ENCODE results near the gene ADCY1. TPM values are rescaled to one million over a fixed set of nuclear protein-coding genes. Genes with fewer than 3 reads are reported as not detected.

The ADCY1 gene
- total RNA-seq, 4 donors from 2014 or later, result 0.34 to 1.9 (median 0.37) TPM

DNA sequence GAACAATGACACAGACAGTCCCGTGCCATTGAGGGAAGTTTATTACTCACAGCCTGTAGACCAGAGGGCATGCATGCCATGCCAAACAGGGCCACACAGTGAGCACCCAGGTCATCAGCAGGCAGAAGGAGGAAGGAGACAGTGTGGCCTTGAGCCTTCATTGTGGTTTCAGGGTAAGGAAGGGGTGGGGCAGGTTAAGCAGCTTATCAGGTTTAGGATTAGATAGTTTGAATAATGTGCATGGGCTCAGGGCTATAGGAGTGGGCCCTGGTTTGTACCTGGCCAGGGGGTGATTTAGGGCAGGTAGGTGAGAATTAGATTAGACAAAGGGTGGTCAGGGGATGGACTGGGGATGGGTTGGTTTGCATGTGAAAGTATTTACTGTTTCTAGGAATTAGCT lies 67.9 kb downstream of the ADCY1 start:
- intact Hi-C loops (cut with DNase I), result no loop called here
- TF ChIP-seq, protein P1, sequence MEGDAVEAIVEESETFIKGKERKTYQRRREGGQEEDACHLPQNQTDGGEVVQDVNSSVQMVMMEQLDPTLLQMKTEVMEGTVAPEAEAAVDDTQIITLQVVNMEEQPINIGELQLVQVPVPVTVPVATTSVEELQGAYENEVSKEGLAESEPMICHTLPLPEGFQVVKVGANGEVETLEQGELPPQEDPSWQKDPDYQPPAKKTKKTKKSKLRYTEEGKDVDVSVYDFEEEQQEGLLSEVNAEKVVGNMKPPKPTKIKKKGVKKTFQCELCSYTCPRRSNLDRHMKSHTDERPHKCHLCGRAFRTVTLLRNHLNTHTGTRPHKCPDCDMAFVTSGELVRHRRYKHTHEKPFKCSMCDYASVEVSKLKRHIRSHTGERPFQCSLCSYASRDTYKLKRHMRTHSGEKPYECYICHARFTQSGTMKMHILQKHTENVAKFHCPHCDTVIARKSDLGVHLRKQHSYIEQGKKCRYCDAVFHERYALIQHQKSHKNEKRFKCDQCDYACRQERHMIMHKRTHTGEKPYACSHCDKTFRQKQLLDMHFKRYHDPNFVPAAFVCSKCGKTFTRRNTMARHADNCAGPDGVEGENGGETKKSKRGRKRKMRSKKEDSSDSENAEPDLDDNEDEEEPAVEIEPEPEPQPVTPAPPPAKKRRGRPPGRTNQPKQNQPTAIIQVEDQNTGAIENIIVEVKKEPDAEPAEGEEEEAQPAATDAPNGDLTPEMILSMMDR (IDR thresholded peaks at IDR 0.05), result no peak

DNA sequence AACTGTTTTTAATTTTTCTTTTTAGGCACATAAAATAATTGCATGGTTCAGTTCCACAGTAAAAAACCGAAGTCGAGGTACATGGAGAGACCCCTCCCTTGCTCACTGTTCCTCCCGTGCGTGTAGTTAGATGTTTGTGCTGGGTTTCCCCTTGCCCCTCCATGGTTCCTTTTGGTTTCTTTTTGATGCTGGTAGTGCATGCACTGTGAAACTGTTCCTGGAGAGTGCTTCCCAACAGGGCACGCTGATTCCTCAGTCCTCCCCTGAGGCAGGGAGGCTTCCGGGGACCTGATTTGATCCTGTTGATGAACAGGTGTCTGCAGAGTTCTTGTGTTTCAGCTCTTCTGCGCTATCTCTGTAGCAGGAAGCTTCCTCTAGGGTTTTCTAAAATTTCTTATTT lies 69.5 kb downstream of the ADCY1 start:
- Histone ChIP-seq H3K4me1 (no peaks in the 10 kb centered on the region), H3K27me3 (no peaks in the 10 kb centered on the region), H3K36me3 (no peaks in the 10 kb centered on the region), H3K27ac (no peak overlapping the region), H3K9me3 (no peaks in the 10 kb centered on the region), H3K4me3 (no peak overlapping the region)
- DNase-seq, result no peak
- intact Hi-C loops (cut with DNase I), result no loop called here
- 71 to 81% methylated on average over 4 to 7 of the region's 7 CpGs for WGBS, 2 donors
- TF ChIP-seq POLR2A (IDR thresholded peaks at IDR 0.05), result no peak
- TF ChIP-seq, protein P1 (IDR thresholded peaks at IDR 0.05), result no peak

More for the DNA sequence above, 67.9 kb downstream of the ADCY1 start:
- Histone ChIP-seq H3K9me3 (no peaks in the 10 kb centered on the region), H3K4me1 (no peaks in the 10 kb centered on the region), H3K27ac (no peak overlapping the region), H3K4me3 (no peak overlapping the region), H3K36me3 (no peaks in the 10 kb centered on the region), H3K27me3 (no peaks in the 10 kb centered on the region)
- 70 to 78% methylated on average over 1 of the region's 1 CpG for WGBS, 2 donors
- no peak for DNase-seq

DNA sequence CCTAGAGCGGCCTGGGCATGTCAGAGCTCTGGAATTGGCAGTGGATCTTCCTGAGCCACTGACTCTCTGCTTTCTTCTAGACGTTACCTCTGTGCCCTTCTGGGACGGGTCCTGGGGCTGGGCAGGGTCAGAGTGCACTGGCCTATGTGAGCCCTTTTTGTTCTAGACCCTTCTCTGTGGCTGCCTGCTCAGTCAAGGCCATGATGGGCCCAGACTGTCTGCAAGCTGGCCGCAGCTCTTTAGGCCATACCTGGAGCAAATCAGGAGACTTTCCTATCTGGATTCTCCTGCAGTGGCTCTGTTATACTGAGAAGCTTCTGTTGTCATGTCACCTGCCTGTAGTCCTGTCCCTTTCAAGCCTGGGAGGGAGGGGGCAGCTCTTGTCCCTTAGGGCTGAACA lies 70.1 kb downstream of the ADCY1 start:
- 74 to 86% methylated on average over 2 to 3 of the region's 4 CpGs for WGBS, 2 donors
- no peak for DNase-seq
- no peak overlapping the region for H3K27ac ChIP-seq
- H3K27me3 ChIP-seq, result no peaks in the 10 kb centered on the region
- H3K36me3 ChIP-seq, result no peaks in the 10 kb centered on the region
- intact Hi-C loops (cut with DNase I), result no loop called here
- H3K4me3 ChIP-seq, result no peak overlapping the region
- TF ChIP-seq POLR2A (IDR thresholded peaks at IDR 0.05), result no peak
- TF ChIP-seq, protein P1 (IDR thresholded peaks at IDR 0.05), result no peak
- no peaks in the 10 kb centered on the region for H3K9me3 ChIP-seq
- no peaks in the 10 kb centered on the region for H3K4me1 ChIP-seq

DNA sequence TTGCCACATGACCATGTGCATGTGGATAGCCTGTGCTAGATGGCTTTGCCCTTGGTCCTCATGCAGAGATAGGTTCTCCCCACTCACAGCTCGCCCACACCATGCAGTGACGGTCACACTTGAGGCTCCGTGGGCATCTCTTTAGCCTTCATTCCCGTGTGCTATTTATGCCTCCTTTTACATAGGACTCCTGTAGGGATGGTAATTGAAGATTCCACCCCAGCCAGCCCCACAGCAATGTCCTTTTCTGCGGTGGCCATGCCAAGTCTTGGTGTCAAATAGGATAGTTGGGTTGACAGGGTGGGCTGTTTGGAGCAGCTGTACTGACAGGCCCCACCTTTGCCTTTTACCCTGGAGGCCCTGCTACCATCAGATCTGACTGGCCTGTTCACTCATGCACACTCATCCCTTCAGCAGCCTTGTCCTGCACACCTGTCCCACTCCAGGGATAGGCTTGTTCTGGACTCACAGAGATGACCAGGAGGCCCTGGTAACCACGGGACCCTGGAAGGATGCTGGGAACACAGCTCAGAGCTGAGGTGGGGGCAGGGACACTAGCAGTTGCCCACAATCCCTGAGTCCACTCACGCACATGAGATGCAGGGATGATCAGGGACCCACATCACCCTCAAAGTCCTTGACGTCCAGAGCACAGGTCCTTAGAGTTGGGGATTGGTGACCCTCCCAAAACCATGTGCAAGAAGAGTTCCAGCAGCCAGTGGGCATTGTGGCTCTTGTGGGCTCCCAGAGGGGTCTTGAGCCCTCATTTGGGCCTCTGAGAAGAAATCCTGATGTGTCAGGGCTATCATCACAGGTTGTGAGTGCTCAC lies 71.2 kb downstream of the ADCY1 start:
- no peaks in the 10 kb centered on the region for H3K27me3 ChIP-seq
- no peak for TF ChIP-seq POLR2A (IDR thresholded peaks at IDR 0.05)
- TF ChIP-seq, protein P1 (IDR thresholded peaks at IDR 0.05), result no peak
- H3K4me1 ChIP-seq, result no peaks in the 10 kb centered on the region
- no peak overlapping the region for H3K4me3 ChIP-seq
- no peak overlapping the region for H3K27ac ChIP-seq
- H3K36me3 ChIP-seq, result no peaks in the 10 kb centered on the region
- no peaks in the 10 kb centered on the region for H3K9me3 ChIP-seq
- no peak for DNase-seq
- intact Hi-C loops (cut with DNase I), result no loop called here
- 73 to 83% methylated on average over 5 to 6 of the region's 8 CpGs for WGBS, 2 donors

DNA sequence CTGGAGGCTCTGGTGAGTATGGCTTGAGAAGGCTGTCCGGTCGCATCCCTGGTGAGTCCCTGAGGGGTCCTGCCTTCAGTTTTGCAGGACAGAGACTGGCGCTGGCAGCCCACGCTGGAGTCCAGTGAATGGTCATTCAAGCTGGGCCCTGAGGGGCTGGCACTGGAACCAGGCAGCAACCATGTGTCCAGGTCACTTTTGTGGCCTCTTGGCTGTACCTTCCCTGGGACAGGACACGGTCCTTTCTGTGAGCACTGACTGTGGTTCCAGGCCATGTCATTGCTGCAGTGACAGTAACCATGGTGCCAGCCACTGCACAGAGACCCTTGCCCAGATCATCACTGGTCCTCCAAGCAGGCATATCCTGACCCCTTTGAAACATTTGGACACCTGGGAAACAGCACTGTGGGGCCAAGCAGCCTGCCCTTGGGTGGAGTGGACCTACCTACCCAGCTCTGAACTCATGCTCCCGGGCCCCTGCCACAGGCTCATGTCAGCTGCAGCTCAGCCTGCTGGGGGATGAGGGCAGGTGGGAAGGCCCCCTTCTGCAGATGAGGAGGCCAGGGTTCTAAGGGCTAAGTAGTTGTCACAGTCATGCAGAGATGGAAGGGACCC lies 72.1 kb downstream of the ADCY1 start:
- H3K27me3 ChIP-seq, result no peaks in the 10 kb centered on the region
- intact Hi-C loops (cut with DNase I), result no loop called here
- H3K4me1 ChIP-seq, result no peaks in the 10 kb centered on the region
- 96 to 100% methylated on average over 2 to 5 of the region's 6 CpGs for WGBS, 2 donors
- no peak for DNase-seq
- H3K4me3 ChIP-seq, result no peak overlapping the region
- no peak for TF ChIP-seq POLR2A (IDR thresholded peaks at IDR 0.05)
- TF ChIP-seq, protein P1 (IDR thresholded peaks at IDR 0.05), result no peak
- no peak overlapping the region for H3K27ac ChIP-seq
- no peaks in the 10 kb centered on the region for H3K9me3 ChIP-seq
- H3K36me3 ChIP-seq, result no peaks in the 10 kb centered on the region

Measured in esophagus squamous epithelium (tissue), 5 donors.